Ovary (tissue), 3 donors: ENCODE results near the gene CALR3.

Source experiments
- EP300 ChIP-seq: sonication (generic); formaldehyde crosslinking; IDR thresholded peaks from one replicate; pipeline ENCODE4 v1.6.1; 2017; ENCODE audit warnings: antibody characterized with exemption
- POLR2A ChIP-seq: fragments of 450-650 bp; IDR thresholded peaks from one replicate; pipeline ENCODE4 v1.6.1; 2017; ENCODE audit warnings: antibody characterized with exemption, mild to moderate bottlenecking, moderate library complexity
- TF ChIP-seq, protein P1 (sequence below), 3 donors: fragments of 450-650 bp in 2 of 3; fragments of 200-600 bp in 1 of 3; IDR thresholded peaks; one replicate each; pipeline versions ENCODE4 v1.5.1 to v1.8.0; 2016 to 2022; ENCODE audit warnings: antibody characterized with exemption in 3 of 3, mild to moderate bottlenecking in 1 of 3
- donor health status: DM: no; HTN: no; CAD: no.

DNA sequence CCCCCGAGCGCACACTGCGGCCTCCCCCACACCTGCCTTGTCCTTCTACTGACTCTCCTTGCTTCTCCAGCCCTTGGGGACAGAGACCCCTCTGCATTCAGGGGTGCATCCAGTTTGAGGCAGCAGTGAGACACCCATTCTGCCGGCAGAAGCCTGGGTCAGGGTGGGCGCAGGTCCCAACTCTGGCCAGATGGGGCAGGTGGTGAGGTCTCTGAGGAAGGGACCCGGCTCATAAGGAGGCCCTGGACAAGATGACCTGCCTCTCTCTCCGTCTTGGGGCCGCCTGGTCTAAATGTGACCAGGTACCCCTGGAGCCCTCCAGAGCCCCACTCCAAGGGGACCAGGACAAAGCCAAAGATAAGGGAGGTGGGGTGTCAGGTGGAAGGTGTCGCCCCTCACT, 40.2 kb upstream of the CALR3 start:
- TF ChIP-seq, protein P1, sequence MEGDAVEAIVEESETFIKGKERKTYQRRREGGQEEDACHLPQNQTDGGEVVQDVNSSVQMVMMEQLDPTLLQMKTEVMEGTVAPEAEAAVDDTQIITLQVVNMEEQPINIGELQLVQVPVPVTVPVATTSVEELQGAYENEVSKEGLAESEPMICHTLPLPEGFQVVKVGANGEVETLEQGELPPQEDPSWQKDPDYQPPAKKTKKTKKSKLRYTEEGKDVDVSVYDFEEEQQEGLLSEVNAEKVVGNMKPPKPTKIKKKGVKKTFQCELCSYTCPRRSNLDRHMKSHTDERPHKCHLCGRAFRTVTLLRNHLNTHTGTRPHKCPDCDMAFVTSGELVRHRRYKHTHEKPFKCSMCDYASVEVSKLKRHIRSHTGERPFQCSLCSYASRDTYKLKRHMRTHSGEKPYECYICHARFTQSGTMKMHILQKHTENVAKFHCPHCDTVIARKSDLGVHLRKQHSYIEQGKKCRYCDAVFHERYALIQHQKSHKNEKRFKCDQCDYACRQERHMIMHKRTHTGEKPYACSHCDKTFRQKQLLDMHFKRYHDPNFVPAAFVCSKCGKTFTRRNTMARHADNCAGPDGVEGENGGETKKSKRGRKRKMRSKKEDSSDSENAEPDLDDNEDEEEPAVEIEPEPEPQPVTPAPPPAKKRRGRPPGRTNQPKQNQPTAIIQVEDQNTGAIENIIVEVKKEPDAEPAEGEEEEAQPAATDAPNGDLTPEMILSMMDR (IDR thresholded peaks at IDR 0.05), result no peak
- TF ChIP-seq EP300, result no peak
- no peak for TF ChIP-seq POLR2A
